ENCODE results near the gene SH3PXD2A.

- TF ChIP-seq POLR2A (IDR thresholded peaks at IDR 0.05; ENCODE audit: low read depth, low read length) (no peak), TAF1 (IDR thresholded peaks at IDR 0.05; ENCODE audit: low read depth, low read length) (no peak)
These were observed 105.6 kb downstream of the SH3PXD2A start for GRCh38 chr10:103749779-103750178.

All from GM12891 (cell line).